Renal cortex interstitium (tissue), 11 donors: ENCODE results near the gene DNAH7. TPM values are rescaled to one million over a fixed set of nuclear protein-coding genes. Genes with fewer than 3 reads are reported as not detected.

Experiments
- DNase-seq, 11 donors: peaks; one replicate each; pipeline ENCODE4 v3.0.0-alpha.2; 2013; ENCODE audit warnings: low read depth in 9 of 11, low spot score in 4 of 11; ENCODE audit errors: extremely low read depth in 1 of 11
- polyA plus RNA-seq, 3 donors: library from polyadenylated mRNA; unstranded; fragments of 120-200 nt; gene quantifications; one replicate each; pipeline ENCODE4 v1.2.1, GENCODE V29; 2013; ENCODE audit not compliant: insufficient read length in 3 of 3

Gene DNAH7
- polyA plus RNA-seq, 3 donors = 6.5 to 9.7 (median 8.9) TPM

DNA sequence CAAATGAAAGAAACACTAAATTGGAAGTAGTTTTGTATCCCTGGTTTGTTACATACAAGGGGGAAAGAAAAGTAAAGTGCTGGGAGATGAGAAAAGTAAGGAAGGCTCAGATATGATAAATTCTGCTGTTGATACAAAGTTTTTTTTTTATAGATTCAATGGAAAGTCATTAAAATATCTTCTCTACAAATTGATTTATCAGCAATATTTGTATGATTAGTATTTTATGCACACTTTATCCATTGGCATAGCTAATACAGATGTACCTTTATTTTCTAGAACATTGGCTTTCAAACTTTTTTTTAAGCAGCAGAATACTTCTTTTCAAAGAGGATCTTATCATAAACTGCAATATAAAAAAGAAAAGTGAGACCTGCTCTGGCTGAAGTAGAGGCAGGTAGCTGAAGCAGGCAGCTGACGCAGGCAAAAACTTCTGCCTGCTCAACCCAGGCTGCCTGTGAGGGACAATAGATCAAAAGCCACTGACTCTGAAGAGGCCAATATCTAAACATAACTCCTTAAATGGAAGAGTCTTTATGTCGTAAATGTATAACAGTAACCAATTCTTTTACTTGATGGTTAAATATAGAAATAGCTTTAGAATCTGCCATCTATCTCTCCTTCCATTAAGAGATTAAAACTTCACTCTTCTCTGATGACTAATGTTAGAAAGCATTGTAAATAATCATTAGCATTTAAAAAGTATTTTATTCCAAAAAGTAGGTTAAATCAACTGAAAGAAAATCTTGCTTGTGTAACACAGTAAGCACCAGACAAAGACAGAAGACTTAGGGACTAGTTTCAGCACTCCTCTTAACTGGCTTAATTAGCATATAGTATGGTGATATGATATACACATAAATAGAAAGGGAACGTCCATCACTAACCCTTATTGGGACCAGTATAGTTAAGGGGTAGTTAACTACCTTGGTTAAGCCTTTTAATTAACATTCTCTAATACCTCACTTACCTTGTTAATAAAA is 237.4 kb downstream of the DNAH7 start:
- DNase-seq = no peak

DNA sequence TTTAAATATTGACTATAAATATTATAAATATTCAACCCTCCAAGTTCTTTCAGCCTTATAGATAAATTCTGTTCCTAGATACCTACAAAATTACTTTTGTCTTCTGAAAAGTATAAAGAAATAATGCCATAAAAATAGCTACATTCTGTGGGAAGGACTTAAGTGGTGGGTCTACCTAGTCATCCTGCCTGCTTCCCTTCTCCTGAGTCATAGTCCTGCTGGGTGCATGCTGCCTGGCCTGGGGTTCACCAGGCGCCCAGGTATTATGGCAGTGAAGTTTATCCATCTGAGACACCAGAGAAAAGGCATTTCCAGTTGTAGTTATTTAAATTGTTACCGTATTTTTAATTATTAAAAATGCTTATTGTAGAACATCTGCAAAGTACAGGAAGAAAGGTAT is 244.2 kb downstream of the DNAH7 start:
- no peak for DNase-seq

DNA sequence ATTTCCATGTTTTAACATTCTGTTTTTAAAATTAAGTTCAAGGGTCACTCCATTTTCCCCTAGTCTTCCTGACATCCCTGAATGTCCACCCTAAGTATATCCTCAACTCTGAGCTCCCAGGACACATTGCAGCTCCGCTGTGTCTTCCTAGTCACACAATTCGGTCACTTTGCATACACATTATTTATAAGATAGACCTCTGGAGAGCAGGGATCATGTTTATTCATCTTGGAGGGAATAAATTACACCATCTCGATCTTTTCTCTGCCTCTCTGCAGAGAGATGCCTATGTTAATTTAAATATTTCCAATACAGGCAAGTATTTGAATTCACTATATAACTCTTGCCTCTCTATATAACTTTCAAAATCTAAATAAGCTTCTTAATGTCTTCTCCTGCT is 245.4 kb downstream of the DNAH7 start:
- DNase-seq = no peak

DNA sequence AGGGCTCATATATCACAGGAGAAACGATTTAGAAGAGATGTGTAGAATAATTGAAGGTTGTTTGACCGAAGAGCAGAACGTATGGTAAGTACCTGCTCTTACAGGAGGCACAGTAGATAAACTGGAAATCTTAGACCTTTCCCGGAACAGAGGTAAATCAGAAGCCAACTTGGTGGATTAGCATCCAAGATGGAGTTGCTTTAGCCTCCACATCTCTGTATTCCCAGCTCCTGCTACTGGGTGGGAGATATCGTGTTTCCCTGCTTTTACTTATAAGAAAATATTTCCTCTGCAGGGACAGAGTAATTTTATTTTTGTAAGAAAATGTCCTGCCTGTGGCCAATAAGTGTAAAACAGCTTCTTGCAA is 247.1 kb downstream of the DNAH7 start:
- no peak for DNase-seq

DNA sequence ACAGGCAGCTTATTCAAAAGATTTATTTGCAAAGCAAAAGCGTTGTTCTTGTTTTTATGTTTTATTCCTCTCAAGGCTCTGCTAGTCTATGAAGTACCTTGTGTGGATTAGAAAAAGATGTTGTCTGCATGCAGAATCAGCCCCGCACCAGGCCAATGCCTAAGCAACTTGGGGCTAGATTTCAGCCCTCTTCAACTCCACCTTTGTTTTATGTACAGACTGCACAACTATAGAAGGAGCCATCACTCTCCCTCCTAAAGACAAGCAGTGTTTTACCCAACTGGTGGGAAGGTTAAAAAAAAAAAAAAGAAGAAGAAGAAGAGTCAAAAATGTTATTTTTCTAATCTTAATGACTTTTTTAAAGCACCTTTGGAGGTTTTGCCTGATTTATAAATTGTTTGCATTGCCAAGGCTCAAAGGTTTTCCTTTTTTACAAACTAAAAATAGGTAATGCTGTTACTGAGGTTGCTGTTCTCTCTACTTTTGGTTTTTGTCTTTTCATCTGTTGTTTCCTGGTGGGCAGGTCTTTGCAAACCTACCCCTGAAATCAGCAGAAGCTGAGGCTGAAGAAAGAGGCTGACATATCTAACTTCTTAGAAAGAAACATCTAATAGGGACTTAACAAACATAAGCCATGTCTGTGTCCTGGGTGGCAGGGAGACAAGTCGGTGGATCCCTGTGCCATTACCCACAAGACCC is 247.6 kb downstream of the DNAH7 start:
- DNase-seq = no peak

DNA sequence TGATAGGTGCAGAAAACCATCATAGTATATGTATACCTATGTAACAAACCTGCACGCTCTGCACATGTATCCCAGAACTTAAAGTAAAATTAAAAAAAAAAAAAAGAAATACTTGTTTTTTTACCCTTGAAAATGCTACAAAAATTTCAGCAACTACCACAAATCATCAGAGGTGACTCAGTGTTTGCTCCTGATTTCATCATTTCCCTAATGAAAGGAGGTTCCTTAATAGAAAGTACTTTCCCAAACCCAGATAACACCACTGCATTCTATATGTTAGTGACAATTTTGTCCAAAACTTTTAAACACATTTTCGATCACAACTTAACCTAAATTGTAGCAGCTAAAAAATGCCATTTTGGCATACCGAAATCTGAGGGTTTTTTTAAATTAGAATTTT is 248.3 kb downstream of the DNAH7 start:
- no peak for DNase-seq

DNA sequence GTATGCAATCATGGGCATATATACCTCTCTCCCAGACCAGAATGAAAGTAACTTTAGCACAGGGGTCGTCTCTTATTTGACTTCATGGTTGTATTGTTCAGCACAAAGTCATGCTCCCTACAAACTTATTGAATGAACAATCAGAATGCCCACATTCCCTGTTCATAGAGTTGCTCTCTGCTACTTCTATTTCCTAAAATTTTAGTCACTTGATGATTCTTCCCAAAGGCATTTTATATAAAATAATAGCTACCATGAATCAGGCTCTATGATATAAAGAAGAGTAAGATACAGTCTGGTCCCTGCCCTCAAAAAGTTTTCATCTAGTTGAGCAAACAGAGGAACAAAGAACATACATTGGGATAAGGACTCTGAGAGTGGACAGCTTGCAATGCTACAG is 249.4 kb downstream of the DNAH7 start:
- DNase-seq = no peak

DNA sequence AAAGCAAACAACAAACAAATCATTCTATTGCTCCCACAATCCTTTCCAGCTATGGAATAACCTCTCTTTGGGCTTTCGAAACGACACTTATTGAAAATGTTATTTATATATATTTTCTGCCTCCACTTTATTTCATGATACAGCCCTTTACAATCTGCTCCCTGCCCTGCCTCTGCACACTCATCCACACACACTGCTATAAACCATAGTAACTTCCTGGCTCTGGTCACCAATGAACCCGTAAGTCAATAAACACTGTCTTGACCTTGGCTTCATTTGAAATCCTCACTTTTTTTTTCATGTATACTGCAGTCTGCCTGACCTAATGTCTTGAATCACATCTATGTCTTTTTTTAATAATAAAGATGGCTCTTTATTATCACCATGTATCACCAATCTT is 250.1 kb downstream of the DNAH7 start:
- no peak for DNase-seq

DNA sequence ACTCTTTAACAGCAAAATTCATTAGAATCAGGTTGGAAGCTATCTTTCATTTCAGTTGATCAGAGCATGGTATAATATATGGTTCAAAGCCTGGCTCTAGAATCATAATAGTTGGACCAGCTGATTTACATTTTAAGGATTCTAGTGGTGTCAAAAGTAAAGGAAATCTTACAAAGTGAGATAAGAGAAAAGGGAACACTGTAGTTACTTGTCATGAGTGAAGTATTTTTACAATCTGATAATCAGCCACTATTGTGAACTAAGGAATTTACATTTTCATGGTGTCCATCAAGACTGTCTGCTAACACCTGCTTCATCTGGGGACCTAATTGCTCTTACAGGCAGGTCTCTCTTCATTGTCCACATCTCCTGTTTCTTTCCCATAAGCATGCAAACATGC is 250.5 kb downstream of the DNAH7 start:
- no peak for DNase-seq

DNA sequence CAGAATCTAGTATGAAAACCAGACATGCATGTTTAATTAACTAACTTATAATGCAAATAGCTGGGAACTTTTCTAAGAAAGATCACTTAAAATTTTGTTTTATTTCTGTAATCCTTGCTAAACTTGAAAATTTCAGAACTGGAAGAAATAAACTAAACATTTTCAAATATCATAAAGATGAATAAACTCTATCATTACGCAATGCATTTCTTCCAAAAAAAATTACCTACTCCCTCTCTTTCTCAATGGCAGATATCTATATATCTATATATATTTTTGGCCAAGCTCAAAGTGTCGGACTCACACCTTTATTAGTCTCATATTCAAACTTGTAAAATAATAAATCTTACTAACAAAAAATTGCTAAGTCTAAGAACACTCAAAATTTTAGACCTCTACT is 253.6 kb downstream of the DNAH7 start:
- DNase-seq = no peak

DNA sequence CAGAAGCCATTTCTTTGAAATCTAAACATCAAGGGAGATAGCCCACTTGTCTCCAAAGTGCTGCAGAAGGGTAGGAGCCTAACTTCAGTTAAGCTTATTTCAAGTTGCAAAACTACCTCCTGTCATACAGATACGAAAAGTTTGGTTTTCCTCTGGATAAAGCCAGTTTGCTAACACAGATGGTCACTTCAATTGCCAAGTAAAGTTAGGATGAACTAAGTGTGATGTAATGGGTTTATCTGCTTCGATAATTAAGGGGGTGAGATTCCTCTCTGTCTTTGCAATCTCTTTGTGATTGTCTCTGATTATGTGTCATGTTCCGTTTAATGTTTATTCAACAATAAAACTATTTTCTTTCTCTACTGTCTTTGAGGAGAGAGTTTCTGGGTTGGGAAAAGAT is 255.2 kb downstream of the DNAH7 start:
- no peak for DNase-seq

DNA sequence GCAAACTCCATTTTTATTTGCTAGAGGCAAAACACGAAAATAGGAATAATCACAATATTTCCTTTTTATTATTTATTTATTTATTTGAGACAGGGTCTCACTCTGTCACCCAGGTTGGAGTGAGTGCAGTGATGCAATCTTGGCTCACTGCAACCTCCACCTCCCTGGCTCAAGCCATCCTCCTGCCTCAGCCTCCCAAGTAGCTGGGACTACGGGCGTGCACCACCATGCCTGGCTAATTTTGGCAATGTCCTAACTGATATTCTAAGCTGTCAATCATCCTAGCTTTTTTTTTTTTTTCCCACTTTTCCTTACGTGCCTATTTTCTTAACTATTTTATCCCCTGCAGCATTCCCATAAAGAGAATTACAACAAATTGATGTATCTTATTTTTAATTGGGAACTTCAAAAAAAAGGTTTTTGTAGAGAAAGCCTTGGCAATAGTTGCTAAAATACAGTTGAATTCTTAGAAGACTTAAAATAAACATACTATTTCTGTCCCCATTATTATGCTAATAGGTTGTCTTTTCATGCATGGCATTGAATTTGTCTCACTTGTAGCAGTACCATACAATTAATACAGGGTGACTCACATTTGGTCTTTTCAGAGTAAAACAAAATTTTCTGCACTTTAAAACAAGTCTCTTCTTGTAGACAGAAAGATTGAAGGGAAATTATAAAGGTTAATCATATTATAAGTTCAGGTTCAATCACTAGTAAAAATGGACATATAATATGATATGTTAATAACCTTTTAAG is 258.1 kb downstream of the DNAH7 start:
- no peak for DNase-seq

DNA sequence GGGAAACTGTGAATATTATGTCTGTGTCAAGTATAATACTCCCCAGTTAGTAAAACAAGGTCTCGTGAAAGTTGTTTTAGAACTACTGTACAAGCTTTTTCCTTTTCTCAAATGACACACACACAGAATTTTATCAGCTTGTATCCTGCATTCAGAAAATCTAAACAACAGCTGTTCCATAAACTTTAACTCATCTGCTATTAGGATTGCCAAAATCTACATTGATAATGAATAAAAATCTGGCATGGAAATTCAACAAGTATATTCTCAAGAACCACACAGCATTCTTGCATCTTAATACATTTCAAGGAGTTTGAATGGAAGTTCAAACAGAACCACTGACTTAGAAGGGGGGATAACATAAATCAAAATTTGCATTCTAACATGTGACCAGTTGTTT is 260.4 kb downstream of the DNAH7 start:
- peak in 1 of 11 donors; percentile 2 for DNase-seq

DNA sequence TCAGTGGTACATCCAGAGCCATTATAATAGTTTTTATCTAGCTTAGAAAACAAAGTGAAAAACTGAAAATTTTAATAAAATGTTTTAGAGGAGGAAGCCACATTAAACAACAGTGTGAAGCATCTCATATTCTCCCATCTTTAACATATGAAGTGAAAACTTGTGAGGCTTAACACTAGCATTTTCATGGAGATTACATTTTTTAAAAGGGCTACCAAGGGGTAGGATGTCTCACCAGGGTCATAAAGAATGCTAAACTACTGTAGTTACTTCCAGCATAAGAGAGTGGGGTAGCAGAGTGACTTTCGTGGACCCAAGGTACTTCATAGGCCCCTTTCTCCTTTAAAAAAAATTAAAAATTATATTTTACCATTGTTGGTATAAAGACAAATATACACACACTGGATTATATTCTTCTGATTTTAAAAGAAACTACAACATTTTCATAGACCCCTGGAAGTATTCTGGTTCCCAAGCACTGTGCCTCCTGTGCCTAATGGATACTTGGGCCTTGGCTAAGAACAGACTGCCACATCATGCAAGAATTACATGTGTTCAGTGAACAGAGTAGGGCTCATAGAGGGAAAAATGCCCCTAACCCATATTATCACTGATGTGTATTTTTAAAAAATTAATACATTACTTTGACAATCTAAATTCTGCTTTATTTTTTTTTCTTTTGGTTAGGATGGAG is 263.2 kb downstream of the DNAH7 start:
- DNase-seq = no peak

DNA sequence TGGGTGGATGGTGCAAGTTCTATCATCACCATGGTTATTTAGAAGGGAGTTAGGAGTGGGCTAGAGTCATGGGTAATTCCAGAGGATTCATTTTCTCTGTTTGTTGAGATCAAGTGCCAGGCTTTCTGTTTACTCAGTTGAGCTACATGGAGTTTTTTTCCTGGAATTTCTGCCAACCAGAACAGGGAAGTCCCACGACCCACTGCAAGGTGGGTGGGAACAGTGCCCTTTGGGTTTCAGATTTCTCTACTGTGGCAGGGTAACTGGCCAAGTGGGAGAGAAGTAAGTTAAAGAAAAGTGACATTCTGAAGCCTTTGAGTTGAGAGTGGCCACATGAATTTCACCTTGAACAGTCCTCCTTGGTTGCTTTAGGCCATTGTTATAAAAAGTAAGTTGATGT is 272.8 kb downstream of the DNAH7 start:
- DNase-seq = no peak

DNA sequence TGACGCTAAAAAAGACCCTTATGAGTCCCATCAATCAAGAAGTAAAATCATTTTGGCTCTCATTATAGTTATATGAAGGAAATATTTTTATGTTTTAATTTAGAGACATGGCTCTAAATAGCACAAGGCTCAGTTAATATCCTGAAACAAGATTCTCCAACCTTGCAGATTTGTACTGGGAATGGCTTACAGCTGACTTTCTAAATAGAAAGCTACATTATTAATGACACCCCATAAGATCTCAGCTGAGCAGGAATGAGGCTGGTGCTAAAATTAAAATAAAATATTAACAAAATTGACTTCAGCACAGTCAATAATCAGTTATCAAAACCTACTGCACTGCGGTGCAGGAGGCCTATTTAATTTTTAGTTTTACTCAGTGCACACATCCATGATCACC is 274.8 kb downstream of the DNAH7 start:
- DNase-seq = no peak

DNA sequence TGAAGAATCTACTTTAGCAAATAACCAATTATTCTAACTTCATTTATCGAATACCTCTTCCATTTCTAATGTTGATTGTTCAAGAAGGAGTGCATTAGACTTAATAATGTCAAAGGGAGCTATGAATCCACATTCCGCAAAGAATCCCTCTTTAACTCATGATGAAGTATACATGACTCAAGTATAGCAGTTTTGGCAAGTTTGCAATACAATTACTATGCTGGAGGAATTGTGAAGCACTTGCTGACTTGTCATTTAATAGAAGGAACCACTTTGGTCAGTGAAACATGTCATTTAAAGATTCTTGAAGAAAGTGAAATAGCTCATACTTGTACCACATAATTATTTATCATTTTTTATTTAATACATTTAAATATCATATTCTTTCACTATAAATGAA is 286.5 kb downstream of the DNAH7 start:
- DNase-seq = no peak

DNA sequence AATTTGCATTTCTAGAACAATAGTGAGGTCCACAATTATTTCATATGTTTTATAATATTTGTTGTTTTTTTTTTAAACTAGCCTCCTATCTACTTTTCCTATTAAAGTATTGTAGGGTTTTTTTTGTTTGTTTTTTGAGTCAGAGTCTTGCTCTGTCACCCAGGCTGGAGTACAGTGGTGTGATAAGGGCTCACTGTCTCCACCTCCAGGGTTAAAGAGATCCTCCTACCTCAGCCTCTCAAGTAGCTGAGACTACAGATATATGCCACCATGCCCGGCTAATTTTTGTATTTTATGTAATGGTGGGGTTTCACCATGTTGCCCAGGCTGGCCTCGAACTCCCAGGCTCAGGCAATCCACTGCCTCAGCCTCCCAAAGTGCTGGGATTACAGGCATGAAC is 289.1 kb downstream of the DNAH7 start:
- no peak for DNase-seq

DNA sequence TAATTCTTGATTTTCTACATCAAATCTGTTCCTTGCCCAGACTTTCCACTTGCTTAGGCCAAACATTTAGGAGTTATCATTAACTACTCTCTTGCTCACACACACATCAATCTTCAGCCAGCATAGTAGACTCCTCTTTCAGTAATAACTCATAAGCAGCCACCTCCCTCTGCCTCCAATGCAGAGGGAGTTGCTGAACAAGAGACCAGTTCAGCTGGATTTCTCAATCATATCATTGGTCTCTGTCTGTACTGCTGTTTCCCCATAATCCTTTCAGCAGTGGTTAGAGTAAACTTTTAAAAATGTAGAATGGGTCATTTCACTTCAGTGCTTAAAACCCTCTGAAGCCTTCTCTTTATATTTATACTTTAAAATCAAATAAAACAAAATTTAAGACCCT is 298.7 kb downstream of the DNAH7 start:
- no peak for DNase-seq
